A549 (cell line): ENCODE results near the gene STARD3NL.
"Not testable (repeated sequence)": the region's sequence is repeated elsewhere in the genome, so short reads cannot be mapped to it uniquely, and the experiment has no call there.

Experiments
- KDM5A ChIP-seq: fragments of 200-600 bp; sonication (generic); IDR thresholded peaks from 2 replicates; pipeline ENCODE4 v1.6.1; 2016; ENCODE audit warnings: antibody characterized with exemption, mild to moderate bottlenecking
- NR3C1 ChIP-seq: fragments of >200 bp; sonication (Bioruptor Twin); formaldehyde crosslinking; IDR thresholded peaks from 3 replicates; pipeline ENCODE4 v1.6.1; 2017
- PHF8 ChIP-seq: fragments of 200-600 bp; sonication (generic); IDR thresholded peaks from 2 replicates; pipeline ENCODE4 v1.6.1; 2016; ENCODE audit warnings: low read depth, mild to moderate bottlenecking, antibody characterized with exemption, moderate library complexity, borderline replicate concordance
- POLR2A ChIP-seq: IDR thresholded peaks from 2 replicates; pipeline ENCODE4 v1.6.1; 2012; ENCODE audit warnings: mild to moderate bottlenecking, low read length
- TF ChIP-seq, protein P1 (sequence below): IDR thresholded peaks from 2 replicates; pipeline ENCODE4 v1.6.1; 2012; ENCODE audit warnings: low read depth, borderline replicate concordance
- TF ChIP-seq, protein P2 (sequence below): fragments of >200 bp; sonication (Bioruptor Twin); formaldehyde crosslinking; IDR thresholded peaks from 3 replicates; pipeline ENCODE4 v1.5.1; 2016

DNA sequence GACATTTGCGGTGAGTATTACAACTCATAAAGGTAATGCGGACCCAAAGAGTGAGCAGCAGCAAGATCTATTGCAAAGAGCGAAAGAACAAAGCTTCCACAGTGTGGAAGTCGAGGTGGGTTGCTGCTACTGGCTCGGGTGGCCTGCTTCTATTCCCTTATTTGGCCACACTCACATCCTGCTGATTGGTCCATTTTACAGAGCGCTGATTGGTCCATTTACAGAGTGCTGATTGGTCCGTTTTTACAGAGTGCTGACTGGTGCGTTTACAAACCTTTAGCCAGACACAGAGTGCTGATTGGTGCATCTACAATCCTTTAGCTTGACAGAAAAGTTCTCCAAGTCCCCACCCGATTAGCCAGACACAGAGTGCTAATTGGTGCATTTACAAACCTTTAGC is 2.5 kb upstream of the STARD3NL start:
- not testable (repeated sequence) for TF ChIP-seq POLR2A, KDM5A, PHF8, NR3C1
- TF ChIP-seq, protein P1, sequence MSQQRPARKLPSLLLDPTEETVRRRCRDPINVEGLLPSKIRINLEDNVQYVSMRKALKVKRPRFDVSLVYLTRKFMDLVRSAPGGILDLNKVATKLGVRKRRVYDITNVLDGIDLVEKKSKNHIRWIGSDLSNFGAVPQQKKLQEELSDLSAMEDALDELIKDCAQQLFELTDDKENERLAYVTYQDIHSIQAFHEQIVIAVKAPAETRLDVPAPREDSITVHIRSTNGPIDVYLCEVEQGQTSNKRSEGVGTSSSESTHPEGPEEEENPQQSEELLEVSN, result not testable (repeated sequence)
- TF ChIP-seq, protein P2, sequence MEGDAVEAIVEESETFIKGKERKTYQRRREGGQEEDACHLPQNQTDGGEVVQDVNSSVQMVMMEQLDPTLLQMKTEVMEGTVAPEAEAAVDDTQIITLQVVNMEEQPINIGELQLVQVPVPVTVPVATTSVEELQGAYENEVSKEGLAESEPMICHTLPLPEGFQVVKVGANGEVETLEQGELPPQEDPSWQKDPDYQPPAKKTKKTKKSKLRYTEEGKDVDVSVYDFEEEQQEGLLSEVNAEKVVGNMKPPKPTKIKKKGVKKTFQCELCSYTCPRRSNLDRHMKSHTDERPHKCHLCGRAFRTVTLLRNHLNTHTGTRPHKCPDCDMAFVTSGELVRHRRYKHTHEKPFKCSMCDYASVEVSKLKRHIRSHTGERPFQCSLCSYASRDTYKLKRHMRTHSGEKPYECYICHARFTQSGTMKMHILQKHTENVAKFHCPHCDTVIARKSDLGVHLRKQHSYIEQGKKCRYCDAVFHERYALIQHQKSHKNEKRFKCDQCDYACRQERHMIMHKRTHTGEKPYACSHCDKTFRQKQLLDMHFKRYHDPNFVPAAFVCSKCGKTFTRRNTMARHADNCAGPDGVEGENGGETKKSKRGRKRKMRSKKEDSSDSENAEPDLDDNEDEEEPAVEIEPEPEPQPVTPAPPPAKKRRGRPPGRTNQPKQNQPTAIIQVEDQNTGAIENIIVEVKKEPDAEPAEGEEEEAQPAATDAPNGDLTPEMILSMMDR, result not testable (repeated sequence)
